ENCODE data around the gene NAP1L4. TPM values are rescaled to one million over a fixed set of nuclear protein-coding genes. Genes with fewer than 3 reads are reported as not detected.

Gene NAP1L4
- total RNA-seq, 1 experiment from 2014 or later, result 274 TPM

- Histone ChIP-seq H3K27me3 (ENCODE audit: control insufficient read depth, insufficient read depth, low read length) (no peaks in the 10 kb centered on the region), H3K4me1 (ENCODE audit: control insufficient read depth, insufficient read depth, low read length) (no peaks in the 10 kb centered on the region), H3K27ac (ENCODE audit: low read length) (no peak overlapping the region), H3K4me3 (ENCODE audit: low read depth in 2 of 2, low read length in 2 of 2) (no peak overlapping the region), H3K9me3 (ENCODE audit: control insufficient read depth, insufficient read depth, low read depth, low read length) (no peaks in the 10 kb centered on the region), H3K36me3 (ENCODE audit: control insufficient read depth, insufficient read depth, low read length) (peaks cover 39% of the 10 kb centered on the region)
- in situ Hi-C loops (cut with HindIII; ENCODE audit: low pct_unique_long_range_greater_than_20kb, low sequenced_read_pairs) (no loop called here), intact Hi-C loops (cut with micrococcal nuclease; ENCODE audit: unreplicated experiment) (no loop called here)
- ChIA-PET POLR2A (no interaction called here), CTCF (interaction anchor here (0.5 kb wide), 1 partner anchor 70 kb away, joined by 13 read pairs; no protein-coding TSS in a partner anchor)
- TF ChIP-seq CTCF (IDR thresholded peaks at IDR 0.05) (no peak), POLR2AphosphoS5 (IDR thresholded peaks at IDR 0.05; ENCODE audit: low read depth, low read length) (no peak), SIN3A (IDR thresholded peaks at IDR 0.05; ENCODE audit: borderline replicate concordance, insufficient read depth, low read depth, low read length) (no peak), TCF7L2 (IDR thresholded peaks at IDR 0.05; ENCODE audit: low read depth, low read length) (no peak), REST (IDR thresholded peaks at IDR 0.05; ENCODE audit: insufficient read depth in 1 of 2, low read depth in 2 of 2, low read length in 1 of 2) (no peak)
- no TSS peak for BruUV-seq (replicated peaks)
- no peak for ATAC-seq
- DNase-seq (ENCODE audit: low read depth, low spot score), result no peak
Measured at GRCh38 chr11:3014943-3015342, 22.8 kb upstream of the NAP1L4 start.

- no peak overlapping the region for H3K4me3 ChIP-seq (ENCODE audit: low read depth in 2 of 2, low read length in 2 of 2)
- no peak for TF ChIP-seq REST (IDR thresholded peaks at IDR 0.05; ENCODE audit: insufficient read depth in 1 of 2, low read depth in 2 of 2, low read length in 1 of 2)
- 0 out of 2 replicates have a peak, but pooled peaks have one; percentile 36 for TF ChIP-seq POLR2AphosphoS5 (IDR thresholded peaks at IDR 0.05; ENCODE audit: low read depth, low read length)
- TSS peak; percentile 32 for BruUV-seq (replicated peaks)
- CTCF ChIA-PET, result interaction anchor here (0.5 kb wide), 1 partner anchor 70 kb away, joined by 13 read pairs; no protein-coding TSS in a partner anchor
- POLR2A ChIA-PET, result interaction anchor here (0.7 to 1.0 kb wide), 2 partner anchors 22 to 365 kb away, joined by 3 read pairs; partner anchors contain the start of genes NAP1L4 and ZNF195
- no peaks in the 10 kb centered on the region for H3K4me1 ChIP-seq (ENCODE audit: control insufficient read depth, insufficient read depth, low read length)
- in situ Hi-C loops (cut with HindIII; ENCODE audit: low pct_unique_long_range_greater_than_20kb, low sequenced_read_pairs) (no loop called here), intact Hi-C loops (cut with micrococcal nuclease; ENCODE audit: unreplicated experiment) (no loop called here)
- ATAC-seq (no peak), DNase-seq (ENCODE audit: low read depth, low spot score) (no peak)
- H3K36me3 ChIP-seq (ENCODE audit: control insufficient read depth, insufficient read depth, low read length), result peaks cover 44% of the 10 kb centered on the region
- H3K27me3 ChIP-seq (ENCODE audit: control insufficient read depth, insufficient read depth, low read length), result no peaks in the 10 kb centered on the region
- no peaks in the 10 kb centered on the region for H3K9me3 ChIP-seq (ENCODE audit: control insufficient read depth, insufficient read depth, low read depth, low read length)
- H3K27ac ChIP-seq (ENCODE audit: low read length), result no peak overlapping the region
Measured at GRCh38 chr11:3014057-3014938, 22.2 kb upstream of the NAP1L4 start.

Measured in Panc1 (cell line).